Dendritic cell treated with granulocyte-macrophage colony-stimulating factor and Interleukin-4, amounts not matched to agents 40 ng/mL and 50 ng/mL, for 4 days (primary cell): Measurements from ENCODE around the gene MFSD1.

Source experiments
- H3K27ac Mint-ChIP-seq: one replicate; pipeline ENCODE4 v1.8.0; 2022; ENCODE audit warnings: mild to moderate bottlenecking, mixed read lengths
- H3K27me3 Mint-ChIP-seq: one replicate; pipeline ENCODE4 v1.8.0; 2022; ENCODE audit warnings: mild to moderate bottlenecking, mixed read lengths
- H3K36me3 Mint-ChIP-seq: one replicate; pipeline ENCODE4 v1.8.0; 2022; ENCODE audit warnings: low read depth, mixed read lengths
- H3K4me1 Mint-ChIP-seq: one replicate; pipeline ENCODE4 v1.8.0; 2022; ENCODE audit warnings: low read depth, mixed read lengths
- H3K4me3 Mint-ChIP-seq: one replicate; pipeline ENCODE4 v1.8.0; 2022; ENCODE audit warnings: mild to moderate bottlenecking, moderate library complexity, mixed read lengths
- H3K9me3 Mint-ChIP-seq: one replicate; pipeline ENCODE4 v1.8.0; 2022; ENCODE audit warnings: mixed read lengths
- intact Hi-C: fragments of 100-400 bp; cut with micrococcal nuclease; formaldehyde crosslinking; loops from one replicate; pipeline ENCODE4 v1.15.0; 2022

Gene MFSD1

GRCh38 chr3:158771577-158771976 lies 30.3 kb upstream of the MFSD1 start:
- intact Hi-C loops, result no loop called here
- Mint-ChIP-seq H3K36me3 (no peaks in the 10 kb centered on the region), H3K4me1 (peaks cover 21% of the 10 kb centered on the region), H3K4me3 (no peak overlapping the region), H3K27ac (no peak overlapping the region), H3K27me3 (peaks cover under 1% of the 10 kb centered on the region), H3K9me3 (no peaks in the 10 kb centered on the region)

- intact Hi-C loops, result no loop called here
- Mint-ChIP-seq H3K27me3 (no peaks in the 10 kb centered on the region), H3K4me3 (no peak overlapping the region), H3K4me1 (peaks cover 25% of the 10 kb centered on the region), H3K9me3 (no peaks in the 10 kb centered on the region), H3K27ac (no peak overlapping the region), H3K36me3 (no peaks in the 10 kb centered on the region)
These were observed 29.9 kb upstream of the MFSD1 start for GRCh38 chr3:158771982-158772381.

GRCh38 chr3:158773166-158773565 lies 28.7 kb upstream of the MFSD1 start:
- Mint-ChIP-seq H3K4me3 (no peak overlapping the region), H3K27me3 (no peaks in the 10 kb centered on the region), H3K9me3 (no peaks in the 10 kb centered on the region), H3K27ac (no peak overlapping the region), H3K4me1 (peaks cover 32% of the 10 kb centered on the region), H3K36me3 (no peaks in the 10 kb centered on the region)
- intact Hi-C loops, result no loop called here

GRCh38 chr3:158773845-158774830 lies 27.7 kb upstream of the MFSD1 start:
- Mint-ChIP-seq H3K27me3 (no peaks in the 10 kb centered on the region), H3K36me3 (no peaks in the 10 kb centered on the region), H3K4me3 (no peak overlapping the region), H3K4me1 (peaks cover 32% of the 10 kb centered on the region), H3K27ac (no peak overlapping the region), H3K9me3 (no peaks in the 10 kb centered on the region)
- intact Hi-C loops, result no loop called here

- no peaks in the 10 kb centered on the region for H3K27me3 Mint-ChIP-seq
- H3K4me1 Mint-ChIP-seq, result peaks cover 32% of the 10 kb centered on the region
- no peaks in the 10 kb centered on the region for H3K9me3 Mint-ChIP-seq
- H3K36me3 Mint-ChIP-seq, result no peaks in the 10 kb centered on the region
- H3K4me3 Mint-ChIP-seq, result no peak overlapping the region
- peak overlapping the region; percentile 38 for H3K27ac Mint-ChIP-seq
- intact Hi-C loops, result no loop called here
These were observed 26.9 kb upstream of the MFSD1 start for GRCh38 chr3:158774965-158775364.

GRCh38 chr3:158775426-158776410 lies 26.1 kb upstream of the MFSD1 start:
- H3K4me3 Mint-ChIP-seq, result no peak overlapping the region
- H3K9me3 Mint-ChIP-seq, result no peaks in the 10 kb centered on the region
- H3K4me1 Mint-ChIP-seq, result peaks cover 32% of the 10 kb centered on the region
- intact Hi-C loops, result no loop called here
- no peaks in the 10 kb centered on the region for H3K36me3 Mint-ChIP-seq
- no peaks in the 10 kb centered on the region for H3K27me3 Mint-ChIP-seq
- H3K27ac Mint-ChIP-seq, result peak overlapping the region; percentile 73

- Mint-ChIP-seq H3K36me3 (no peaks in the 10 kb centered on the region), H3K9me3 (no peaks in the 10 kb centered on the region), H3K27me3 (no peaks in the 10 kb centered on the region), H3K4me3 (no peak overlapping the region), H3K4me1 (peaks cover 32% of the 10 kb centered on the region), H3K27ac (peak overlapping the region; percentile 73)
- intact Hi-C loops, result no loop called here
These were observed 25.3 kb upstream of the MFSD1 start for GRCh38 chr3:158776531-158776930.

GRCh38 chr3:158777161-158777873 lies 24.5 kb upstream of the MFSD1 start:
- intact Hi-C loops, result no loop called here
- H3K36me3 Mint-ChIP-seq, result no peaks in the 10 kb centered on the region
- no peak overlapping the region for H3K4me3 Mint-ChIP-seq
- H3K4me1 Mint-ChIP-seq, result peaks cover 32% of the 10 kb centered on the region
- no peaks in the 10 kb centered on the region for H3K9me3 Mint-ChIP-seq
- H3K27me3 Mint-ChIP-seq, result no peaks in the 10 kb centered on the region
- peak overlapping the region; percentile 80 for H3K27ac Mint-ChIP-seq

GRCh38 chr3:158780766-158781165 lies 21.1 kb upstream of the MFSD1 start:
- Mint-ChIP-seq H3K27me3 (no peaks in the 10 kb centered on the region), H3K27ac (no peak overlapping the region), H3K9me3 (no peaks in the 10 kb centered on the region), H3K36me3 (no peaks in the 10 kb centered on the region), H3K4me1 (peaks cover 16% of the 10 kb centered on the region), H3K4me3 (no peak overlapping the region)
- intact Hi-C loops, result no loop called here

- Mint-ChIP-seq H3K4me3 (no peak overlapping the region), H3K27ac (no peak overlapping the region), H3K27me3 (no peaks in the 10 kb centered on the region), H3K4me1 (peaks cover 15% of the 10 kb centered on the region), H3K9me3 (no peaks in the 10 kb centered on the region), H3K36me3 (no peaks in the 10 kb centered on the region)
- intact Hi-C loops, result no loop called here
These were observed 20.7 kb upstream of the MFSD1 start for GRCh38 chr3:158781191-158781590.

GRCh38 chr3:158781849-158782248 lies 20.0 kb upstream of the MFSD1 start:
- Mint-ChIP-seq H3K27me3 (no peaks in the 10 kb centered on the region), H3K27ac (no peak overlapping the region), H3K36me3 (no peaks in the 10 kb centered on the region), H3K4me1 (peaks cover 9% of the 10 kb centered on the region), H3K9me3 (no peaks in the 10 kb centered on the region), H3K4me3 (no peak overlapping the region)
- intact Hi-C loops, result no loop called here

- intact Hi-C loops, result no loop called here
- H3K4me3 Mint-ChIP-seq, result no peak overlapping the region
These were observed 19.4 kb upstream of the MFSD1 start for GRCh38 chr3:158782283-158782989.

GRCh38 chr3:158783051-158783450 lies 18.8 kb upstream of the MFSD1 start:
- no peak overlapping the region for H3K4me3 Mint-ChIP-seq

More at GRCh38 chr3:158782283-158782989, 19.4 kb upstream of the MFSD1 start:
- H3K27ac Mint-ChIP-seq, result no peak overlapping the region
- no peaks in the 10 kb centered on the region for H3K27me3 Mint-ChIP-seq
- H3K36me3 Mint-ChIP-seq, result no peaks in the 10 kb centered on the region
- H3K9me3 Mint-ChIP-seq, result no peaks in the 10 kb centered on the region
- peaks cover 3% of the 10 kb centered on the region for H3K4me1 Mint-ChIP-seq

More at GRCh38 chr3:158783051-158783450, 18.8 kb upstream of the MFSD1 start:
- intact Hi-C loops, result no loop called here
- Mint-ChIP-seq H3K9me3 (no peaks in the 10 kb centered on the region), H3K27me3 (no peaks in the 10 kb centered on the region), H3K4me1 (no peaks in the 10 kb centered on the region), H3K36me3 (no peaks in the 10 kb centered on the region), H3K27ac (no peak overlapping the region)
